ENCODE results near the gene NRG2.

- TF ChIP-seq PPARA (CRISPR knock-in tag; IDR thresholded peaks at IDR 0.05; ENCODE audit: borderline replicate concordance): no peak
- TF ChIP-seq TCF4 (CRISPR knock-in tag; IDR thresholded peaks at IDR 0.05; ENCODE audit: borderline replicate concordance): no peak
- no peak for TF ChIP-seq RARB (CRISPR knock-in tag; IDR thresholded peaks at IDR 0.05)
- TF ChIP-seq ISL1 (CRISPR knock-in tag; IDR thresholded peaks at IDR 0.05): no peak
- no peak for TF ChIP-seq OSR1 (CRISPR knock-in tag; IDR thresholded peaks at IDR 0.05)
- no peak for TF ChIP-seq ZNF8 (CRISPR knock-in tag; IDR thresholded peaks at IDR 0.05)
- TF ChIP-seq CSRNP3 (CRISPR knock-in tag; IDR thresholded peaks at IDR 0.05): no peak
- no peak for TF ChIP-seq BACH2 (CRISPR knock-in tag; IDR thresholded peaks at IDR 0.05; ENCODE audit: borderline replicate concordance)
- no peak for TF ChIP-seq ARNTL (CRISPR knock-in tag; IDR thresholded peaks at IDR 0.05; ENCODE audit: borderline replicate concordance, low read depth)
- TF ChIP-seq ZFP30 (CRISPR knock-in tag; IDR thresholded peaks at IDR 0.05): no peak
Measured at GRCh38 chr5:139925216-139925562, 117.9 kb downstream of the NRG2 start.
